Kidney tubule cell (primary cell): ENCODE measurements around the gene ATXN7L1.
A peak's percentile ranks its signal among the peaks of the same experiment; 100 is the strongest.
"Not testable (repeated sequence)": the region's sequence is repeated elsewhere in the genome, so short reads cannot be mapped to it uniquely, and the experiment has no call there.

Experiments
- DNase-seq: peaks from one replicate; pipeline ENCODE4 v3.0.0-alpha.2; 2018; ENCODE audit warnings: low spot score

ATXN7L1 gene

GRCh38 chr7:105743351-105744090 lies 132.9 kb downstream of the ATXN7L1 start:
- no peak for DNase-seq

- no peak for DNase-seq
These were observed 133.6 kb downstream of the ATXN7L1 start for GRCh38 chr7:105742787-105743186.

- DNase-seq, result no peak
These were observed 134.4 kb downstream of the ATXN7L1 start for GRCh38 chr7:105741982-105742381.

DNA sequence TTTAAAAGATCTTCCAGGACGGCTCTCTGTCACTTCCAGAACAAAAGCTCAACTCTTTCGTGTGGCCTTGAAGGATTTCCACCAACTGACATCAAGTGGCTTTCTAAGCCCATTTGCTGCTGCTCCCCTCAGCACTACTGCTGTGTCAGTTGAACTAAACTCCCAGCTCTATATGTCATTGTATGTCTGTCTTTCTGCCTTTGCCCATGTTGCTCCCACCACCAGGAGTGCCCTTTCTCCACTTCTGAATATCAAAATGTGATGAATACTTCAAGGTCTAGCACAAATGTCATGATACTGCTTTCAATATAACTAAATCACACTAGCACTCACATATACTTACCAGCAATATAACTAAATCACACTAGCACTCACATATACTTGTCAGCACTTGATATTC lies 138.3 kb downstream of the ATXN7L1 start:
- DNase-seq, result no peak

- DNase-seq, result no peak
These were observed 142.2 kb downstream of the ATXN7L1 start for GRCh38 chr7:105734233-105734632.

- DNase-seq, result no peak
These were observed 145.4 kb downstream of the ATXN7L1 start for GRCh38 chr7:105731042-105731441.

DNA sequence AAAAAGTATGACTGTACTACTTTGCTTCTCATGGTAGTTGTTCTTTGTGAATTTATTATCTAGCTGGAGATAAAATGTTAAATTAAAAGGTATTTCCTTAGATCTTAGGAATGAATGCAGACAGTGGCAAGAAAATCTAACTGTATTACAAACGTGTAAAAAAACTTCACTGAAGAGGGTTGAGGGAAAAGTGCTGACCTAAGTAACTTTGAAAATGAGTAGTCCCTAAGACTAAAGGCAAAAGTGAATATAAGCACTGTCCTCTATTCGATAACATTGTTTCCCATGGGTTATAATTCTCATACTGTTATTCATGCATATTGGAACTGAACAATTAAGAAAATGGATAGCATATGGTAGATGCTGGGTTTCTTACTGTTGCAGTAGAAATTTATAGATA lies 148.4 kb downstream of the ATXN7L1 start:
- no peak for DNase-seq

DNA sequence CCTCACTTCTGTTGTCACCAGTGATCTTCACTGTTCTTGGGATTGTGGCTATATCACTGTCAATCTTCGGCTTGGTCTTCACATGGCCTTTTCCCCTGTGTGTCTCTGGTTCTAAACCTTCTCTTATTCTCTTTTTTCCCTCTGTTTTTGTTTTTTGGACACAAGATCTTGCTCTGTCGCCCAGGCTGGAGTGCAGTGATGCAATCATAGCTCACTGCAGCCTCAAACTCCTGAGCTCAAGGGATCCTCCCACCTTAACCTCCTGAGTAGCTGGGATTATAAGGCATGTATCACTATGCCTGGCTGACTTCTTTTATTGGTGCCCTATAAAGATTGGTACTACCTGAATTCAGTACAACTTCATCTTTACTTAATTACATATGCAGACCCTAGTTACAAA lies 151.7 kb downstream of the ATXN7L1 start:
- DNase-seq, result no peak

DNA sequence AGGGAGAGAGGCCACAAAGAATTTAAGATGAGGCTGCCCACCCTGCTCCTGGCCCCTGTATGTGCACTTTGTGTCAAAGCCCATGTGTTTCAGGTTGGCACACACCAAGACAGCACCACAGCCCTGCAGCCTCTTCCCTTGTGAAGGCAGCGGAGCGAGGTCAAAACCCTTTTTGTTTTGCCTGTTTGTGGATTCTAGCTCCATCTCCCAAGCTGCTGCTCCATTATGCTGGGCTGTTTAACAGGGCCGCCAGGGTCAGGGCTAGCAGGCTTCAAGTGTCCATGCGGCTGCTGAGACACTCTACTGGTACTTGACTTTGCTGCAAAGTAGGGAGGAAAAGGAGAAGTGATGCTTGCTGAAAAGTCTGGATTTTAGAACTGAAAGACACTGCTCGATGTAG lies 152.8 kb downstream of the ATXN7L1 start:
- DNase-seq, result no peak

GRCh38 chr7:105721571-105722104 lies 154.8 kb downstream of the ATXN7L1 start:
- no peak for DNase-seq

GRCh38 chr7:105719919-105720318 lies 156.5 kb downstream of the ATXN7L1 start:
- DNase-seq, result no peak

DNA sequence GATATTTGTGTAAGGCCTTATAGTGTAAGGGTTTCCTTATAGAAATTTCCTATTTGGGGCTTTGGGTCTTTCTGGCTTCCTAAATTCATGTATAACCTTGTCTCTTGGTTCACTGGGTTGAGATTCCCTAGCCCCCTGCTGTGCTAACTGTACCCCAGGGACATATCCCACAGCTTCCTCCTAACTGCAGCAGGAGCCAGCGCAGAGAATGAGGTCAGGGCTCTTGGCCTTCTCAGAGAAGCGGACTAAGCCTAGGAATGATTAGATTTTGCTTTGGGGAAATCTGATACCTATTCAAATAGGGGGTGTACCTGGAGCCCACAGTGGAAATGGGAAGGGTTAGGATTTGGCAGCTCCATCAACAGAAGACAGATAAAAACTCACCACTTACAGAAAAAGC lies 157.0 kb downstream of the ATXN7L1 start:
- DNase-seq, result no peak

- peak; percentile 75 for DNase-seq
These were observed 157.9 kb downstream of the ATXN7L1 start for GRCh38 chr7:105718511-105718925.

GRCh38 chr7:105715528-105715927 lies 160.9 kb downstream of the ATXN7L1 start:
- DNase-seq, result no peak

DNA sequence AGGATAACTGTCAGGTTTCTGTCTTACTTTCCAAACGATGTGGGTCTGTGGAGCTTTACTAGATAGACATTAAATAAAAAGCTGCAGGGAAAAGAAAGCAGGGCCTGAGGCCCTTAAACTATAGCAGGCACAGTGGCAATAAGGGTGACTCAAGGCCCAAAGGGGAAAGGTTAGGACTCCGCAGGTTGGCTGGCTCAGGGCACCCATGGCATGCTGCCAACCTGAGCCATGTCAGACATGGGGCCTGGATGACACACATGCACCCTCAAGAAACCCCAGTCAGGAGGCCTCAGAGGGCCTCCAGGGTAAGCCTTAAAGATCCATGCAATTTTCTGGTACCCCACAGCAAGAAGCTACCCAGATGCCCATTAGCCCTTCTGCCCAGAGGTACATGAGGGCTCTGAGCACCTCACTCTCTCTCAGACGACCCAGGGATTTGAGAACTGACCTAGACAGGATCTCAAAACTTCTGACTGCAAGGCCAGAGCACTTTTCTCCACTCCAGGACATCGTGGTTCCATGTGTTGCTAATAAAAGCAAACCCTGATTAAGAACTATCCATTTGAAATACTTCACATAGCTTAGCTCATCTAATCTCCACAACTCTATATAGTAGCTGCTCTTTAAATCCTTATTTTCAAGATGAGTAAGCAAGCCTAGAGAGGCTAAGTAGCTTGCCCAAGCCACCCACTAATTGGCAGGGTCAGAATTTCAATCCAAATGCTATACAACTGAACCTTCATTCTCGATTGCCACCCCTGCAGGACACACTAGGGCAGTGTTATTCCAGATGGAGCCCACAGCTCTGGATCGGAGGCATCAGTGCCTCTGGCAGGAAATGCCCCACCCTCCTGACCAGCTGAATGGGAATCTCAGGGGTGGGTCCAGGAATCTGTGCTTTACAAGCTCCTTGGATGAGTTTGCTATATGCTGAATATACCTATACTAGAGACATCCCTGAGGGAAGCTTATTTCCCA lies 162.6 kb downstream of the ATXN7L1 start:
- peak; percentile 21 for DNase-seq

GRCh38 chr7:105712877-105713276 lies 163.5 kb downstream of the ATXN7L1 start:
- no peak for DNase-seq

DNA sequence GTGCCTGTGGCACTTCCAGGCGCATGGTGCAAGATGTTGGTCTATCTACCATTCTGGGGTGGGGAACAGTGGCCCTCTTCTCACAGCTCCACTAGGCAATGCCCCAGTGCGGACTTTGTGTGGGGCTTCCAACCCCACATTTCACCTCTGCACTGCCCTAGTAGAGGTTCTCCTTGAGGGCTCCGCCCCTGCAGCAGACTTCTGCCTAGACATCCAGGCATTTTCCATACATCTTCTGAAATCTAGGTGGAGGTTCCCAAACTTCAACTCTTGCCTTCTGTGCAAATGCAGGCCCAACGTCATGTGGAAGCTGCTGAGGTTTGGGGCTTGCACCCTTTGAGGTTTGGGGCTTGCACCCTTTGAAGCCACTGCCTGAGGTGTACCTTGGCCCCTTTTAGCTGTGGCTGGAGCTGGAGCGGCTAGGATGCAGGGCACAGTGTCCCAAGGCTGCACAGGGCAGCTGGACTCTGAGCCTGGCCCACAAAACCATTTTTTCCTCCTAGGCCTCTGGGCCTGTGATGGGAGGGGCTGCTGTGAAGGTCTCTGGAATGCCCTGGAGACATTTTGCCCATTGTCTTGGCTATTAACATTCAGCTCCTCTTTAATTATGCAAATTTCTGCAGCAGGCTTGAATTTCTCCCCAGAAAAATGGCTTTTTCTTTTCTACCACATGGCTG lies 164.5 kb downstream of the ATXN7L1 start:
- no peak for DNase-seq

DNA sequence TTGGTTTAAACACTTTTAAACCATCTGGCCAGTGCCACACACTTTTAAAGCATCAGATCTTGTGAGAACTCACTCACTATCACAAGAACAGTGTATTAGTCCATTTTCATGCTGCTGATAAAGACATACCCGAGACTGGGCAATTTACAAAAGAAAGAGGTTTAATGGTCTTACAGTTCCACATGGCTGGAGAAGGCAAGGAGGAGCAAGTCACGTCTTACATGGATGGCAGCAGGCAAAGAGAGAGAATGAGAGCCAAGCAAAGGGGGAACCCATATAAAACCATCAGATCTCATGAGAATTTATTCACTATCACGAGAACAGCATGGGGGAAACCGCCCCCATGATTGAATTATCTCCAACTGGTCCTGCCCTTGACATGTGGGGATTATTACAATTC lies 165.7 kb downstream of the ATXN7L1 start:
- not testable (repeated sequence) for DNase-seq

- DNase-seq, result no peak
These were observed 167.7 kb downstream of the ATXN7L1 start for GRCh38 chr7:105708763-105709080.

DNA sequence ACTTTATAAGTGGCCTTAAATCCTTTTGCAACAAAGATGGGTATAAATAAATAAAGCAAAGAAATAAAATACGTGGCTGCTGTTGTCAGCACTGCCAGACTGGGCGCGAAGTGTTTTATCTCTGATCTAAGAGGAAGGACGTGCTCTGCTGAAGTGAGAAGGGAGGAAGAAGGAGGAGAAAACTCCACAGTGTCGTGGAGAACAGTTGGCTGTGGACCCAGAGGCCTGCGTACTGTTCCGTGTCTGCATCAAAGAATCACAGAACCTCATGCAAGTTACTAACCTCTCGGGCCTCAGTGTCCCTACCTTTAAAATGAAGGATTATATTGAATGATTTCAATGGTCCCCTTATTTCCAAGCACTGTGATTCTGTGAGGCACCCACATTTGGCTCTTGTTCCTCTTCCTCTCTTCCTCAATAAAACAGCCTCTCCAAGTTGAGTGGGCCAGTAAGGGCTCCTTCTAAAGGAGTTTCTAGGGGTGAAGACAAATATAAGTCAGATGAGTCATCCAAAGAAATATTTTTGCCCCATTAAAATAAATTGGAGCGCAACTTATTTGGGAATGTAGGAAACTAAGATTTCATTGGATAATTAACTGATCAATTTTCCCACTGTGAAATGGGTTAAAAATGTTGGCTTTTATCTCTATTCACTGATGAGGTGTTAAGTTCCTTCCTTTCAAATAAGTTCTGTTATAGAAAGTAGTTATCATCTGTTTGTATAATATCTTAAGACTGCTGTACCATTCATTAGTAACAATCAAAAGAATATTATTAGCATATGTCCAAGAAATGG lies 168.2 kb downstream of the ATXN7L1 start:
- no peak for DNase-seq

DNA sequence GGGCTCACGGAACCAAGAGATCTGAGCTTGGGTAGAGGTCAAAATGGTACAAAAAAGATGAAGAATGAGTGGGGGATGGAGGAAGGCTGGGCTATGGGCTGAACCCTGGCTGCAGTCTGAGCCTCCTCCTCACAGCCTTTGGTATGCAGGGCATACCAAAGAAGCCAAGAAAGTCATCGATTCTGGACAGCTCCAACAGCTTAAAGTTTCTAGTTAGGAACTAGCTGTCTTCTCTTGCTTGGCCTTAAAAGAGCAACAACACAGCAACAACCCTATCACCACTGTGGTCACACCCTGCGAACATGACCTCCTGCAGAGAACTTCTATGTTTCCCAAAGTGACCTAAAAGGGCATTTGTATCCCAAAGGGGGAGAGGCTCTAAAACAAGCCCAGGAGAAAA lies 169.0 kb downstream of the ATXN7L1 start:
- no peak for DNase-seq

DNA sequence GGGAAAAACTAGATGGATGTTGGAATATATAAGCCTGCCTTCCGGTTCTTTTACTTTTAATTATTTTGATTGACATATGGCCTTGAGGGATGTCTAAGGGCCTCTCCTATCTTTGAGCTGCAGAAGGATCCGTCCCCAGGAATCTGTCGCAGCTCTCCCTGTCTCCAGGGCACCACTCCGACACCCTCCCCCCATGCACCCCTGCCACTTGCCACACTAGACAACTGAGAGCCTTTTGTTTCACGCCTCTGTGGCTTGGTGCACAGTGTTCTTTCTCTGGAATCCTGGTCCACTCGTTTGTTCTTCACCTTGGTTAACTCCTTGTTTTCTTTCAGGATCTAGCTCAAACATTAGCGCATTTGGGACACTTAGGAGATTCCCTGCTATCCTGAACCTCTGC lies 171.0 kb downstream of the ATXN7L1 start:
- DNase-seq, result no peak
